ENCODE data around the gene ZNF653. TPM values are rescaled to one million over a fixed set of nuclear protein-coding genes. Genes with fewer than 3 reads are reported as not detected.
"Not testable (repeated sequence)": the region's sequence is repeated elsewhere in the genome, so short reads cannot be mapped to it uniquely, and the experiment has no call there.

ZNF653 gene
- total and polyA plus RNA-seq, 11 donors = 2.4 to 8.9 (median 3.9) TPM

GRCh38 chr19:11458236-11458900 lies 47.3 kb downstream of the ZNF653 start:
- Histone ChIP-seq H3K27me3 (peaks cover 0 to 17% (median 0%) of the 10 kb centered on the region in 9 donors), H3K9me3 (no peaks in the 10 kb centered on the region), H3K27ac (no peak overlapping the region), H3K4me1 (no peaks in the 10 kb centered on the region), H3K4me3 (no peak overlapping the region), H3K36me3 (no peaks in the 10 kb centered on the region)
- ATAC-seq (no peak), DNase-seq (no peak)
- TF ChIP-seq POLR2A (IDR thresholded peaks at IDR 0.05) = no peak
- no peak for TF ChIP-seq CTCF (IDR thresholded peaks at IDR 0.05)
- WGBS, 4 donors = 81 to 85% (median 84%) methylated on average over 19 of the region's 19 CpGs
- intact Hi-C loops (cut with DNase I) = no loop called here

- ATAC-seq (no peak), DNase-seq (no peak)
- no peaks in the 10 kb centered on the region for H3K9me3 ChIP-seq
- intact Hi-C loops (cut with DNase I) = no loop called here
- H3K27ac ChIP-seq = no peak overlapping the region
- peaks cover 0 to 18% (median 0%) of the 10 kb centered on the region in 9 donors for H3K27me3 ChIP-seq
- WGBS, 4 donors = 85 to 92% (median 87%) methylated on average over 19 to 20 of the region's 20 CpGs
- no peaks in the 10 kb centered on the region for H3K36me3 ChIP-seq
- no peak overlapping the region for H3K4me3 ChIP-seq
- TF ChIP-seq POLR2A (IDR thresholded peaks at IDR 0.05) (no peak), CTCF (IDR thresholded peaks at IDR 0.05) (no peak)
- H3K4me1 ChIP-seq = no peaks in the 10 kb centered on the region
Measured at GRCh38 chr19:11457831-11458230, 47.8 kb downstream of the ZNF653 start.

- Histone ChIP-seq H3K4me1 (peaks cover 0 to 2% (median 0%) of the 10 kb centered on the region in 12 donors), H3K36me3 (no peaks in the 10 kb centered on the region), H3K4me3 (no peak overlapping the region), H3K27me3 (peaks cover 0 to 23% (median 0%) of the 10 kb centered on the region in 9 donors), H3K27ac (no peak overlapping the region), H3K9me3 (no peaks in the 10 kb centered on the region)
- TF ChIP-seq POLR2A (IDR thresholded peaks at IDR 0.05) (no peak), CTCF (IDR thresholded peaks at IDR 0.05) (no peak)
- DNase-seq (no peak), ATAC-seq (no peak)
- intact Hi-C loops (cut with DNase I) = no loop called here
- WGBS, 4 donors = 17 to 31% (median 21%) methylated on average over 6 to 18 of the region's 18 CpGs
Measured at GRCh38 chr19:11457115-11457514, 48.5 kb downstream of the ZNF653 start.

GRCh38 chr19:11456659-11457058 lies 49.0 kb downstream of the ZNF653 start:
- 83 to 91% (median 88%) methylated on average over 7 of the region's 7 CpGs for WGBS, 4 donors
- intact Hi-C loops (cut with DNase I) = no loop called here
- no peak for DNase-seq
- no peaks in the 10 kb centered on the region for H3K36me3 ChIP-seq
- H3K4me1 ChIP-seq = peaks cover 0 to 3% (median 0%) of the 10 kb centered on the region in 12 donors
- peaks cover 0 to 24% (median 0%) of the 10 kb centered on the region in 9 donors for H3K27me3 ChIP-seq
- H3K9me3 ChIP-seq = no peaks in the 10 kb centered on the region
- TF ChIP-seq POLR2A (IDR thresholded peaks at IDR 0.05) = no peak
- no peak overlapping the region for H3K27ac ChIP-seq
- ATAC-seq = no peak
- no peak overlapping the region for H3K4me3 ChIP-seq

GRCh38 chr19:11455233-11455554 lies 50.4 kb downstream of the ZNF653 start:
- ATAC-seq; intact Hi-C loops (cut with DNase I); H3K4me3 ChIP-seq; DNase-seq; H3K4me1 ChIP-seq; H3K9me3 ChIP-seq; H3K36me3 ChIP-seq; H3K27ac ChIP-seq: not testable (repeated sequence)
- peaks cover 0 to 18% (median 0%) of the 10 kb centered on the region in 9 donors for H3K27me3 ChIP-seq
- WGBS, 4 donors = 88 to 94% (median 90%) methylated on average over 9 of the region's 9 CpGs

Data from heart left ventricle (tissue), 16 donors.